SHP77 (cell line): ENCODE data around the gene MTSS2.
"Not testable (repeated sequence)": the region's sequence is repeated elsewhere in the genome, so short reads cannot be mapped to it uniquely, and the experiment has no call there.

ENCODE experiments used
- DNase-seq, 2 experiments: peaks; one replicate each; lab custom pipeline; 2025; lab: John Stamatoyannopoulos, UW

MTSS2 gene

DNA sequence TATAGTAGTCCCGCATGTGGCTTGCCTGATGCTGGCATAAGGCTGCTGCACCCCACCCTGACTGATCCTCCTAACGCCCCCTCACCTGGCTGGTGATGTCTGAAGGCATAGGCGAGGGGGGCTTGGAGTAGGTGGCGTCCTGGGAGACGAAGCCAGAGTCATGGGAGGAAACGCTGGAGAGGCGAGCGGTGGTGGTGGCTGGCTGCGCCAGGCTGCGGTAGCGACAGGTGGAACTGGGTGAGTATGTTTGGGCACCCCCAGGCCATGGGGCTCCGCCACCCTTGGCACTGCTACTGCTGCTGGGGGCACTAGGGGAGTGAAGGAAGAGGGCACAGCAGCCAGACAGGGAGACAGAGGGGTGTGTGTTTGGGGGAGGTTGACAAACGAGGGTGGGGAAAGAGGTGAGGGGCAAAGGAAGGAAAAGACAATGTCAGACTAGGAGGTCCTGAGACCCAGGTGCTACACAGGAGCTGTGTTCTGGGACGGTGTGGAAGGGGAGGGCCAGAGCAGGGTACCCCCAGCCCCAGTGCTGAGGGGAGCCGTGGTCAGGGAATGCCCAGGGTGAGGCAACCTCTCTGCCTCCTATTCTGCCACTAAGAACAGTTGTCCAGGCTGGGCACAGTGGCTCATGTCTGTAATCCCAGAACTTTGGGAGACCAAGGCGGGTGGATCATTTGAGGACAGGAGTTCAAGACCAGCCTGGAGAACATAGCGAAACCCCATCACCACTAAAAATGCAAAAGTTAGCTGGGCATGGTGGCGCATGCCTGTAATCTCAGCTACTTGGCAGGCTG, 11.4 kb downstream of the MTSS2 start:
- DNase-seq: no peak

DNA sequence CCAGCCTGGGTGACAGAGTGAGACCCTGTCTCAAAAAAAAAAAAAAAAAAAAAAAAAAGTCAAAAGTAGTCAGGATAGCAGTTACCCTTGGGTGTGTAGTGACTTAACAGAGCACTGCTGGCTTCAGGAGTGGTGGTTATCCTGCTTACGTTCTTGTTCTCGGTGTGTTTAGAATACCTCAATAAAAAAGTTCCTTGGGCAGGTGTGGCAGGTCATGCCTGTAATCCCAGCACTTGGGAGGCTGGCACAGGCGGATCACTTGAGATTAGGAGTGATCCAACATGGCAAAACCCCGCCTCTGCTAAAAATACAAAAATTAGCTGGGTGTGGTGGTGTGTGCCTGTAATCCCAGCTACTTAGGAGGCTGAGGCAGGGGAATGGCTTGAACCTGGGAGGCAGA, 14.9 kb downstream of the MTSS2 start:
- not testable (repeated sequence) for DNase-seq

- DNase-seq: no peak
Observed at GRCh38 chr16:70670175-70670574, 15.7 kb downstream of the MTSS2 start.

DNA sequence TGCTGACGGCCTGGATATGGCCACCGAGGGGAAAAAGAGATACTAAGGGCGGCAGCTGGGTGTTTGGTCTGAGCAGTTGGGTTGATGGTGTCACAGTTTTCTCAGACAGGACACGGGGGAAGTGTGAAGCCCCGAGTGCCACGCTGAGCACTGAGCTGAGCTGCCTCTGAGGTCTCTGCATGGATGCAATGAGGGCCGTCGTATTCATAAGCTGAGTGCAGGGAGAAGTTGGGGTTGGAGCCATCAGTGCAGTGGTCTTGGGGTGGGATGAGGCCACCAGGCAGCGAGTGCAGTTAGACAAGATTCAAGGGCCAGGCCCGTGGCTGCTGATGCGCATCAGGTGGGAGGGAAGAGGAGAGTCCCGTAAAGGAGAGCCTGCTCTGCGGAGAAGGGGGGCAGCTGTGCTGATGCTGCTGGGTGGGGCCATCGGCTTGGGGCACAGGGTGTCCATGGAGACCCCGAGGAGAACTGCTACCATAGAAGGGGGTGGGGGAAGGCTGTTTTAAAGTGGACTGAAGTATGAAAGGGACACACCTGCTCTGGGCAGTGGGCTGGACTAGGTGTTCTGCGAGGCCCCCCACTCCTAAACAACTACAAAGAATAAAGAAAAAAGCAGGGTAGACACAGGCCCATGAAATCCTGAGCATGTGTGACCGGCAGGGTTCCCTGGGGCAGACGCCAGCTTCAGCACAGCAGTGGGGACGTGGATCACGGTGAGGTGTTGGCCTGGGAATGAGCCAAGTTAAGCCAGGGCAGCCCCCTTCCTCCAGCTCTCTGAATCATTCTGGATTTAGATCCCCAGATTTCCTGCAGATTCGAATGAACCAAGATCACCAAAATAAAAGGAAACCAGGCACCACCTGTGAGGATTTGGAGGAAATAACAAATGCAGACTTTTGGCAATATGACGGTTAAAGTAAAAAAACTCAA, 19.8 kb downstream of the MTSS2 start:
- no peak for DNase-seq

DNA sequence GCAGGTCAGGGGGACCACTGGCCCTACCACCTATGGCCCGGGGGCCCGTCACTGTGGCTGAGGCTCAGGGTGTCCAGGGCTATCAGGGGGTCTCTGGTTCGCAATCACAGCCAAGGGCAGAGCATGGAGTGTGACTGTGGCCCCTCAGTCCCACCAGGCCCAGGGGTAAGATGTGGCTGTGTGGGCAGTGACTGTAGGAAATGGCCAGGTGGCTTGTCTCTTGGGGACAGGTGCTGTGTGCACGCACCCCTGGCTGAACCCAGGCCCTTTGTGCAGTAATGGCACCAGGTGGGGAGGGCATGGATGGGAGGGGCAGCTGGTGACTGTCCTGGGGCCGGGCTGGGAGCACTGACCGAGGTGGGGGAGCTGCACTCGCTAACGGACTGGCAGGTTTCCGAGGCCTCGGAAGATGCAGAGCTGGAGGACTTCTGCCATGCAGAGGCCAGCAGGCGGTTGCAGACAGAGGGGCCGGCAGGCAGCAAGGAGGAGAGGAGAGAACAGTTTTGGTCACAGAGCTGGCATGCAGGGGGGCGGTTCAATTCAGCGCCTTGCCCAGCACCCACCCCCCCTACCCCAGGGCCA, 20.6 kb downstream of the MTSS2 start:
- no peak for DNase-seq

- no peak for DNase-seq
Observed at GRCh38 chr16:70664325-70665112, 21.3 kb downstream of the MTSS2 start.

DNA sequence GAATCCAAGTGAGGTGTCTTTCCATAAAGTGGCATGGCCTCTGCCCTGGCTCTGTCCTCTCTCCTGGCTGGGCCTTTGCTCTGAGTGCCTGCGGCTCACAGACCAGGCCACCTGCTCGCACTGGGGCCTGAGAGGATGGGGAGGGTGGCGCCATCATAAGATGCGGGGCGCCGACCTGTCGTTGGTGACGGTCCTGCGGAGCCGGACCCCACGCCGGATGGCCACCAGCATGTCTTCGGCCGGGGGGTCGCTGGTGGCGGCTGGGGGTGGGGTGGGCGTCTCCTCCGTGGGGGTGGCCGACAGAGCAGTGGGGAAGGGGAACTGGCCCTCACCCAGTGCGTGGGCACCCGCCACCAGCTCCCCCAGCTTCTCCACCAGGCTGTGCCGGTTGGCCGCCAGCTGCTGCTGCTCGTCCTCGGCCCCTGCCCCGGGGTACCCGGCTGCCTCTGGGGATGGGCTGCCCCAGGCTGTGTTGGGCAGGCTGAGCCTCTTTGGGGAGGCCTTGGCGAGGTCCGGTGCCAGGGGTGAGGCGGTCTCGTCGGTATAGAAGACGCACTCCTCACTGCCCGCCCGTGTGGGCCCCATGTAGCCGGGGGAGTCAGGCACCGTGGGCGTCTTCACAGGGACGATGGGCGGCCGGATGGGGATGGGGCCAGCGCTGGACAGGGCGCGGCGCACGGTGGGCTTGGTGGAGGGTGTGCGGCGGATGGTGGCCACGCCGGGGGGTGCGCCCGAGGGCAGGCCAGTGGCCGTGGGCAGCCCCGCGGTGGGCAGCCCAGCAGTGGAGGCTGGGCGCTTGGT, 22.1 kb downstream of the MTSS2 start:
- no peak for DNase-seq

DNA sequence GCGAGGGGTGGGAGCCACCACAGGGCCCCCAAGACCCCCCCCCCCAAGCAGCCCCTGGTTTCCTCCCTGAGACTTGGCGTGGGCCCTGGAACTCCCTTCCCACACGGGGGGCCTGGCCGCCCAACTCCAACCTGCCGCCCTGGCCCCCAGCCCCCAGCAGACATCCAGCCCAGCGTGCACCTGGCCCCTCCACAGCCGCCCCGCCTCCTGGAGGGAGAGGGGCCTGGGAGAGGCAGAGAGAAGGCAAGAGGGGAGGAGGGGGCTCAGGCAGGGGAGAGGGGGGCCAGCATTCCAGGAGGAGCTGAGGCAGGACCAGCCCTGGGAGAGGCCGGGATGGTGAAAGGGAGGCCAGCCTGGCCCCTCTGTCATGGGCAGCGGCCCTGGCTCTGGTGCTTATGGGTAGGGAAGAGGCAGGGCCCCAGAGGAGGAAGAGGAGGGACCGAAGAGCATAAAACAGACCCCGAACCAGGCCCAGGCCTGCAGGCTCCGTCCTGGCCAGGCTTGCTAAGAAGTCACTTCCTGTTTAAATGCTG, 22.8 kb downstream of the MTSS2 start:
- no peak for DNase-seq

GRCh38 chr16:70661918-70662641, 23.8 kb downstream of the MTSS2 start:
- DNase-seq: no peak

DNA sequence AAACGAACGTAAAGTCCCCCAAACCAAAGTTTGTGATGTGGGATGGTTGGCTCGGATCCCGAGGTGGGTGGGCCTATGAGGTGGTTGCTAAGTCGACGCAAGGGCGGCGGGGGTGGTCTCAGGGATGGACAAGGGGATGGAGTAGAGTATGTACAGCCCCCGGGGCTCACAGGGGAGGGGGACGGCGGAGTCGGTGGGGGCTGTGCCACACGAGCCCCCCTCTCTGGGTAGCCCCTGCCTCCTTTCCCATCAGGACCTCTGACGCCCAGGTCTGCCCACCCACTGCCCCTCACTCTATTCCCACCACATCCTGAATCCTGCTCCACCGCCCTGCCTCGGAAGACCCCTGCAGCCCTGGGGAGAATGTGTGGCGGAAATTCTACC, 24.3 kb downstream of the MTSS2 start:
- no peak for DNase-seq

DNA sequence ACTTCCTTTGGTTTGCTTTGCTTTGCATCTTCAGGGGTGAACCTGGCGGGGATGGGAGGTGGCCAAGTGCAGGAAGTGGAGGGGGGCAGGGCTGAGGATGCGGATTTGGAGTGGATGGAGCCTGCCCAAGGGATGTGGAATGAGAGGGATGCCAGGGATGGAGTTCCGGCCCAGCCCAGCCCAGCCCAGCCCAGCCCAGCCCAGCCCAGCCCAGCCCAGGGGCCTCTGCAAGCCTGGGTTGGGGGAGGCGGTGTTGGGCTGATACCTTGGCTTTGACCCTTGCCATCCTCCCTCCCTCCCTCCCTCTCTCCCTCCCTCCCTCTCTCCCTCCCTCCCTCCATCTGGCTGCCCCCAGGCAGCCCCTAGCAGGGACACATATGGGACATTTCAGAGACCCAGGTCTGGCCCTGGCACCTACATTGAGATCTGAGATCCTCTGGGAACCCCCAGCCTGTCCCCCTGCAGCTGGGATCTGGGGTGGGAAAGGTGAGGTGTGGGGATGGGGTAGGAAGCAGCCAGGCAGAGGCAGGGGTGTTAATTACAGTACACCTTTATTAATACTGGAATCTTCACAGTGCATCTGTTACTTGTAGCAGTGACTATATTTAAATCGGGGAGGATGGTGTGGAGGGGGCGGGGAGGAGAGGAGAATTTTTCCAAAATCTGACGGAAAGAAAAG, 25.0 kb downstream of the MTSS2 start:
- DNase-seq: no peak

DNA sequence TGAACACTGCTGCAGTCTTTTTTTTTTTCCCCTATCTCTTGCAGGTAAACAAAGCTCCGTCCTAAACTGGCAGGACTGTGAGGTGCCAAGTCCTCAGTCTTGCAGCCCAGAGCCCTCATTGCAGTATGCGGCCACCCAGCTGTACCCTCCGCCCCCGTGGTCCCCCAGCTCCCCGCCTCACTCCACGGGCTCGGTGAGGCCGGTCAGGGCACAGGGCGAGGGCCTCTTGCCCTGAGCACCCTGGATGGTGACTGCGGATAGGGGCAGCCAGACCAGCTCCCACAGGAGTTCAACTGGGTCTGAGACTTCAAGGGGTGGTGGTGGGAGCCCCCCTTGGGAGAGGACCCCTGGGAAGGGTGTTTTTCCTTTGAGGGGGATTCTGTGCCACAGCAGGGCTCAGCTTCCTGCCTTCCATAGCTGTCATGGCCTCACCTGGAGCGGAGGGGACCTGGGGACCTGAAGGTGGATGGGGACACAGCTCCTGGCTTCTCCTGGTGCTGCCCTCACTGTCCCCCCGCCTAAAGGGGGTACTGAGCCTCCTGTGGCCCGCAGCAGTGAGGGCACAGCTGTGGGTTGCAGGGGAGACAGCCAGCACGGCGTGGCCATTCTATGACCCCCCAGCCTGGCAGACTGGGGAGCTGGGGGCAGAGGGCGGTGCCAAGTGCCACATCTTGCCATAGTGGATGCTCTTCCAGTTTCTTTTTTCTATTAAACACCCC, 25.7 kb downstream of the MTSS2 start:
- no peak for DNase-seq

DNA sequence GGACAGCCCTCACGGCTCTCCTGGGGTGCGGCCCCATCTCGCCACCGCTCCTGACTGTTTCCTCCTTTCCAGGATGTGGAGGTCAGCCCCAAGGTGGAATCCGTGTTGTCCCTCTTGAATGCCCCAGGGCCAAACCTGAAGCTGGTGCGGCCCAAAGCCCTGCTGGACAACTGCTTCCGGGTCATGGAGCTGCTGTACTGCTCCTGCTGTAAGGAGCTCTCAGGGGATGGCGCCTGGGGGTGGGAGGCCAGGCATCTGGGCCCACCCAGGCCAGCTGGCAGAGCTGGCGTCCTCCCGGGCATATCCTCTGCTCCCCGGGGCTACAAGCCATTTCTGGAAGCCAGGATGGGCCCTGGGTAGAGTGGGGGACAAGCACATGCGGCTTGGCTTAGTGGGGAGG, 26.3 kb downstream of the MTSS2 start:
- DNase-seq: no peak

DNA sequence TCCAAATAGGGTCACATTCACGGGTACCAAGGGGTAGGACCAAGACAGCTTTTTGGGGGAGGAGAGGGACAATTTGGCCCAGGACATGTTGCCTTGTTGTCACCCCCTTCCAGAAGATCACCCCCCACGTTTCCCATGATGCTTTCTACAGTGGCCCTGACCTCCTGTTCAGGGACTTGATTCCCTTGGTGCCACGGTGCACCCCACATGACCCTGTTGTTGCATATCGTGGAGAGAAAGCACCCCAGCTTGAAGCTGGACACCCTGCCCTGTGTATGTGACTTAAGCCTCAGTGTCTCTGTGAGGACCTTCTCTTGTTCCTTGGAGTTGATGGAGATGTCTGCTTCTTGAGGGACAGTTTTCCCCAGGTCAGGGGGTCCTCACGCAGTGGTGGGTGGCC, 26.9 kb downstream of the MTSS2 start:
- no peak for DNase-seq

DNA sequence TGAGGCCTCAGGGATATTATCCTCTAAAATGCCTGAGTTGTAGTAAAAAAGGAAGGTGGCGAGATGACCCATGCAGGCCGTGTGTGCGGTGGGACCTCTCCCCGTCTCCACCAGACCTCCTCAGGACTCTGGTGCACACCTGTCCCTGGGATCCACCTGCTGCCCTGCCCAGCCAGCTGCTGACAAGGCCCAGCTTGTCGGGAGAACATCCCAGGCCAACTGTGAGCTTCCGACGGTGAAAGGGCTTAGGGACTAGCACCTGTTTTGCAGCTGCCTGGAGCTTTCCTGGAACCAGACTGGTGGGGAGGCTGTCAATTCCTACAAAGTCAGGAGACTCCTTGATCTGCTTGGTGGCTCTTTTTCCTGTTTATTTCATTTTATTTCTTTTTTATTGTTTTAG, 27.9 kb downstream of the MTSS2 start:
- peak; percentile 89 to 94 for DNase-seq

GRCh38 chr16:70656712-70657263, 29.1 kb downstream of the MTSS2 start:
- peak; percentile 92 to 95 for DNase-seq

- DNase-seq: no peak
Observed at GRCh38 chr16:70656065-70656711, 29.7 kb downstream of the MTSS2 start.
